GM12875 (cell line): ENCODE measurements around the gene SH2D3A.

Experiments
- H3K4me3 ChIP-seq: one replicate; pipeline ENCODE4 v1.5.1; 2011; ENCODE audit warnings: low read depth, low read length, control low read depth
- CTCF ChIP-seq: IDR thresholded peaks from 2 replicates; pipeline ENCODE4 v1.5.1; 2011; ENCODE audit warnings: low read depth, mild to moderate bottlenecking, control low read depth, inconsistent platforms, low read length, moderate library complexity, borderline replicate concordance; ENCODE audit not compliant: insufficient read depth

The SH2D3A gene

GRCh38 chr19:6767357-6768235, at the start of gene SH2D3A:
SH2D3A (minus strand) TSS chr19:6767435; CDS start chr19:6763748, 3,687 bp downstream.
- peak within 1 kb of the TSS; percentile 82 for H3K4me3 ChIP-seq
- no peak for TF ChIP-seq CTCF

- no peak for TF ChIP-seq CTCF
- H3K4me3 ChIP-seq, result no peak overlapping the region
These were observed 46.4 kb upstream of the SH2D3A start for GRCh38 chr19:6813659-6814058.

- H3K4me3 ChIP-seq, result no peak overlapping the region
- TF ChIP-seq CTCF, result no peak
These were observed 45.4 kb upstream of the SH2D3A start for GRCh38 chr19:6812612-6813011.

- H3K4me3 ChIP-seq, result no peak overlapping the region
- no peak for TF ChIP-seq CTCF
These were observed 44.7 kb upstream of the SH2D3A start for GRCh38 chr19:6811906-6812305.

- no peak for TF ChIP-seq CTCF
- no peak overlapping the region for H3K4me3 ChIP-seq
These were observed 44.1 kb upstream of the SH2D3A start for GRCh38 chr19:6811378-6811777.

- no peak overlapping the region for H3K4me3 ChIP-seq
- TF ChIP-seq CTCF, result no peak
These were observed 42.0 kb upstream of the SH2D3A start for GRCh38 chr19:6809262-6809661.

- TF ChIP-seq CTCF, result no peak
- H3K4me3 ChIP-seq, result no peak overlapping the region
These were observed 41.3 kb upstream of the SH2D3A start for GRCh38 chr19:6808494-6808893.
